Measurements from ENCODE around the gene ABHD8. TPM values are rescaled to one million over a fixed set of nuclear protein-coding genes. Genes with fewer than 3 reads are reported as not detected.

The ABHD8 gene
- total and polyA plus RNA-seq, 2 of the 13 experiments (the other 11 are each of a cell fraction or from before 2014, with no cell fraction given) = 6.3 to 7.2 TPM

DNA sequence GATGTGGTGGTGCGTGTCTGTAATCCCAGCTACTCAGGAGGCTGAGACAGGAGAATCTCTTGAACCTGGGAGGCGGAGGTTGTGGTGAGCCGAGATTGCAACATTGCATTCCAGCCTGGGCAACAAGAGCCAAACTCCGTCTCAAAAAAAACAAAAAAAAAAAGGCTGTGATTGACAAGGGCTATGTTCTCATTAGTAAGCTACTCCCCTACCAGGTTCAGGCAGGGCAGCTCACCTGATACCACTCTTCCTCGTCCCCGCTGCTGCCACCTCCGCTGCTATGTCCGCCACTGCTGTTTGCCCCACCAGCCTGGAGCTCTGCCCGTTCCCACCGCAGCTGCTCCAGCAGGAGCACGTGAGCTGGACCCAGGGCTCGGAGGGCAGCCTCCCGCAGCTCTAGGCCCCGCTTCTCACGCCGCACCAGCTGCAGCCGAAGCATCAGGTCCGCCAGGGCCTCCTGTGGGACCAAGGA lies 48.0 kb downstream of the ABHD8 start (continued):
- TF ChIP-seq, protein P1, sequence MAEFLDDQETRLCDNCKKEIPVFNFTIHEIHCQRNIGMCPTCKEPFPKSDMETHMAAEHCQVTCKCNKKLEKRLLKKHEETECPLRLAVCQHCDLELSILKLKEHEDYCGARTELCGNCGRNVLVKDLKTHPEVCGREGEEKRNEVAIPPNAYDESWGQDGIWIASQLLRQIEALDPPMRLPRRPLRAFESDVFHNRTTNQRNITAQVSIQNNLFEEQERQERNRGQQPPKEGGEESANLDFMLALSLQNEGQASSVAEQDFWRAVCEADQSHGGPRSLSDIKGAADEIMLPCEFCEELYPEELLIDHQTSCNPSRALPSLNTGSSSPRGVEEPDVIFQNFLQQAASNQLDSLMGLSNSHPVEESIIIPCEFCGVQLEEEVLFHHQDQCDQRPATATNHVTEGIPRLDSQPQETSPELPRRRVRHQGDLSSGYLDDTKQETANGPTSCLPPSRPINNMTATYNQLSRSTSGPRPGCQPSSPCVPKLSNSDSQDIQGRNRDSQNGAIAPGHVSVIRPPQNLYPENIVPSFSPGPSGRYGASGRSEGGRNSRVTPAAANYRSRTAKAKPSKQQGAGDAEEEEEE (CRISPR knock-in tag; IDR thresholded peaks at IDR 0.05; ENCODE audit: borderline replicate concordance) = no peak
- TF ChIP-seq PAF1 (CRISPR knock-in tag; IDR thresholded peaks at IDR 0.05) = no peak
- no peak for TF ChIP-seq SMC3 (IDR thresholded peaks at IDR 0.05; ENCODE audit: low read length)
- TF ChIP-seq MAFK (conservative IDR thresholded peaks at IDR 0.05 in 1 of 2, IDR thresholded peaks at IDR 0.05 in 1 of 2; ENCODE audit: low read length in 2 of 2) = no peak
- no peak for TF ChIP-seq ZBTB21 (CRISPR knock-in tag; IDR thresholded peaks at IDR 0.05)
- no peak for TF ChIP-seq ZNF101 (CRISPR knock-in tag; IDR thresholded peaks at IDR 0.05; ENCODE audit: borderline replicate concordance, low read depth)
- TF ChIP-seq NFKB2 (CRISPR knock-in tag; IDR thresholded peaks at IDR 0.05; ENCODE audit: borderline replicate concordance) = peak; percentile 52; the same call in 1 of the 2 replicates
- TF ChIP-seq, protein P2, sequence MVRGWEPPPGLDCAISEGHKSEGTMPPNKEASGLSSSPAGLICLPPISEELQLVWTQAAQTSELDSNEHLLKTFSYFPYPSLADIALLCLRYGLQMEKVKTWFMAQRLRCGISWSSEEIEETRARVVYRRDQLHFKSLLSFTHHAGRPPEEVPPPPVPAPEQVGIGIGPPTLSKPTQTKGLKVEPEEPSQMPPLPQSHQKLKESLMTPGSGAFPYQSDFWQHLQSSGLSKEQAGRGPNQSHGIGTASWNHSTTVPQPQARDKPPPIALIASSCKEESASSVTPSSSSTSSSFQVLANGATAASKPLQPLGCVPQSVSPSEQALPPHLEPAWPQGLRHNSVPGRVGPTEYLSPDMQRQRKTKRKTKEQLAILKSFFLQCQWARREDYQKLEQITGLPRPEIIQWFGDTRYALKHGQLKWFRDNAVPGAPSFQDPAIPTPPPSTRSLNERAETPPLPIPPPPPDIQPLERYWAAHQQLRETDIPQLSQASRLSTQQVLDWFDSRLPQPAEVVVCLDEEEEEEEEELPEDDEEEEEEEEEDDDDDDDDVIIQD (CRISPR knock-in tag; IDR thresholded peaks at IDR 0.05; ENCODE audit: low read depth) = no peak
- 0 out of 2 replicates have a peak, but pooled peaks have one; percentile 43 for TF ChIP-seq ZNF138 (CRISPR knock-in tag; IDR thresholded peaks at IDR 0.05; ENCODE audit: low read depth)
- no peak for TF ChIP-seq TSC22D2 (CRISPR knock-in tag; IDR thresholded peaks at IDR 0.05; ENCODE audit: borderline replicate concordance)
- peak; percentile 35; the same call in 1 of the 2 replicates for TF ChIP-seq BCL6 (CRISPR knock-in tag; IDR thresholded peaks at IDR 0.05)
- no peak for TF ChIP-seq ZNF44 (CRISPR knock-in tag; IDR thresholded peaks at IDR 0.05)
- TF ChIP-seq, protein P3, sequence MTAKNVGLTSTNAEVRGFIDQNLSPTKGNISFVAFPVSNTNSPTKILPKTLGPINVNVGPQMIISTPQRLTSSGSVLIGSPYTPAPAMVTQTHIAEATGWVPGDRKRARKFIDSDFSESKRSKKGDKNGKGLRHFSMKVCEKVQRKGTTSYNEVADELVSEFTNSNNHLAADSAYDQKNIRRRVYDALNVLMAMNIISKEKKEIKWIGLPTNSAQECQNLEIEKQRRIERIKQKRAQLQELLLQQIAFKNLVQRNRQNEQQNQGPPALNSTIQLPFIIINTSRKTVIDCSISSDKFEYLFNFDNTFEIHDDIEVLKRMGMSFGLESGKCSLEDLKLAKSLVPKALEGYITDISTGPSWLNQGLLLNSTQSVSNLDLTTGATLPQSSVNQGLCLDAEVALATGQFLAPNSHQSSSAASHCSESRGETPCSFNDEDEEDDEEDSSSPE (CRISPR knock-in tag; IDR thresholded peaks at IDR 0.05) = peak; percentile 45; the same call in 1 of the 2 replicates
- TF ChIP-seq U2AF2 (IDR thresholded peaks at IDR 0.05; ENCODE audit: low read depth, low read length) = no peak
- TF ChIP-seq KIAA2018 (CRISPR knock-in tag; IDR thresholded peaks at IDR 0.05; ENCODE audit: borderline replicate concordance) = no peak
- TF ChIP-seq RXRB (CRISPR knock-in tag; IDR thresholded peaks at IDR 0.05; ENCODE audit: borderline replicate concordance) = peak; percentile 32; the same call in 1 of the 2 replicates
- TF ChIP-seq, protein P4, sequence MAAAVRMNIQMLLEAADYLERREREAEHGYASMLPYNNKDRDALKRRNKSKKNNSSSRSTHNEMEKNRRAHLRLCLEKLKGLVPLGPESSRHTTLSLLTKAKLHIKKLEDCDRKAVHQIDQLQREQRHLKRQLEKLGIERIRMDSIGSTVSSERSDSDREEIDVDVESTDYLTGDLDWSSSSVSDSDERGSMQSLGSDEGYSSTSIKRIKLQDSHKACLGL (CRISPR knock-in tag; IDR thresholded peaks at IDR 0.05) = no peak
